HG02642 (cell line): ENCODE results near the gene C2CD4C.
"Not testable (repeated sequence)": the region's sequence is repeated elsewhere in the genome, so short reads cannot be mapped to it uniquely, and the experiment has no call there.

Experiments used
- ATAC-seq: cut with Tn5 transposase; IDR thresholded peaks from one replicate; pipeline ENCODE4 v1.9.1; 2021; ENCODE audit warnings: mild to moderate bottlenecking; ENCODE audit not compliant: unreplicated experiment, poor library complexity

C2CD4C gene

GRCh38 chr19:418761-419671 lies 10.1 kb upstream of the C2CD4C start:
- no peak for ATAC-seq

- no peak for ATAC-seq
These were observed 7.5 kb upstream of the C2CD4C start for GRCh38 chr19:416416-416815.

DNA sequence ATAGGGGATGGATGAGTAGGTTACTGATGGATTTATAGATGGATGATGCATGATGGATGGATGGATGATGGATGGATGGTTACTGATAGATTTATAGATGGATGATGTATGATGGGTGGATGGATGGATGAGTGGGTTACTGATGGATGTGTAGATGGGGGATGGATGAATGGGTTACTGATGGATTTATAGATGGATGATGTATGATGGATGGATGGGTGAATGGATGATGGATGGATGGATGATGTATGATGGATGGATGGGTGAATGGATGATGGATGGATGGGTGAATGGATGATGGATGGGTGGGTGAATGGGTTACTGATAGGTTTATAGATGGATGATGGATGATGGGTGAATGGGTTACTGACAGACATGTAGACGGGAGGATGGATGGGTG lies 6.3 kb upstream of the C2CD4C start:
- no peak for ATAC-seq

DNA sequence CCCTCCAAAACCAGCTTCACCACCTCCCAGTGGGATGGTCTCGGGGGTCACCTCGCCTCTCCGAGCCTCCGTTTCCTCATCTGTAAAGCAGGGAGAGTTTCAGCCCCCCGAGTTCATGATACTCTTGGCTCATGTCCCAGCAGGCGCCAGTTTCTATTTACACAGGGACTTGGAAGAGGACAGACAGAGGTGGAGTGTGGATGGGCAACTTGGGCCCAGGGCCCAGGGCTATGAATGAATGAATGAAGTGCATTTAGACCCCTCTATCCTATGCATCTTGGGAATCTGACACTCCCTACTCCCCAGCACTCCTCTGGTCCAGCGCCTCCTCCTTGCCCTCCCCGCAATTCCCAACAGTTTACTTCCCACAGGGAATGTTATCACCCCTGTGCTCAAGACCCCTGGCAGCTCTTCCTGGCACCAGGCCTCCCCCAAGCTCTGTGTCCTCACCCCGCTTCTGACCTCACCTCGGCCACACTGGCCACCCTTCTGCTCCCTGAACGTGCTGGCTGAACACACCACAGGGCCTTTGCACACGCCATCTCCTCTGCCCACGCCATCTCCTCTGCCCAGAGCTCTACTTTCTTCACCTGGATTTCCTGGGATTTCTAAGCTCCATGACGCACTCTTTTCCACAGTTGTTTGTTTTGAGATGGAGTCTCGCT lies 4.9 kb upstream of the C2CD4C start:
- ATAC-seq: no peak

- no peak for ATAC-seq
These were observed 3.7 kb upstream of the C2CD4C start for GRCh38 chr19:412356-413355.

- no peak for ATAC-seq
These were observed 2.9 kb upstream of the C2CD4C start for GRCh38 chr19:411723-412355.

DNA sequence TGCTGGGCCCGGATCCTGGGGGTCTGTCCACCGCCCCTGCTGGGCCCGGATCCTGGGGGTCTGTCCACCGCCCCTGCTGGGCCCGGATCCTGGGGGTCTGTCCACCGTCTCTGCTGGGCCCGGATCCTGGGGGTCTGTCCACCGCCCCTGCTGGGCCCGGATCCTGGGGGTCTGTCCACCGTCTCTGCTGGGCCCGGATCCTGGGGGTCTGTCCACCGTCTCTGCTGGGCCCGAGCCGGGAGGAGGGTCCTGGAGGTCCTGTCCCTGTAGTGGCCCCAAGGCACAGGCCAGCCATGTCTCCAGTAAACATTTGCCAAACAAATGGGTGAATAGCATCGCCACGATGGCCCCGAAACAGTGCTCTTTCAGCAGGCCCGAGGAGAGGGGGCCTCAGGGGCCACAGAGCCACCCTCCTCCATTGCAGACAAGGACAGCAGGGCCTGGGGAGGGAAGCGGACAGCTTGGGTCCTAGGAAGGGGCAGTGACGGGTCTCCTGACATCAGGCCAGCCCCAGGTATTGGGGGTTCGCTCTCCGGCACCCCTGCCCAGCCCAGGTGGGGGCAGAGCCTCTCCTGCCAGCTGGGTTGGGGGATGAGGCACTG lies 2.3 kb upstream of the C2CD4C start:
- ATAC-seq: not testable (repeated sequence)

- ATAC-seq: no peak
These were observed 1.4 kb upstream of the C2CD4C start for GRCh38 chr19:410243-410781.

DNA sequence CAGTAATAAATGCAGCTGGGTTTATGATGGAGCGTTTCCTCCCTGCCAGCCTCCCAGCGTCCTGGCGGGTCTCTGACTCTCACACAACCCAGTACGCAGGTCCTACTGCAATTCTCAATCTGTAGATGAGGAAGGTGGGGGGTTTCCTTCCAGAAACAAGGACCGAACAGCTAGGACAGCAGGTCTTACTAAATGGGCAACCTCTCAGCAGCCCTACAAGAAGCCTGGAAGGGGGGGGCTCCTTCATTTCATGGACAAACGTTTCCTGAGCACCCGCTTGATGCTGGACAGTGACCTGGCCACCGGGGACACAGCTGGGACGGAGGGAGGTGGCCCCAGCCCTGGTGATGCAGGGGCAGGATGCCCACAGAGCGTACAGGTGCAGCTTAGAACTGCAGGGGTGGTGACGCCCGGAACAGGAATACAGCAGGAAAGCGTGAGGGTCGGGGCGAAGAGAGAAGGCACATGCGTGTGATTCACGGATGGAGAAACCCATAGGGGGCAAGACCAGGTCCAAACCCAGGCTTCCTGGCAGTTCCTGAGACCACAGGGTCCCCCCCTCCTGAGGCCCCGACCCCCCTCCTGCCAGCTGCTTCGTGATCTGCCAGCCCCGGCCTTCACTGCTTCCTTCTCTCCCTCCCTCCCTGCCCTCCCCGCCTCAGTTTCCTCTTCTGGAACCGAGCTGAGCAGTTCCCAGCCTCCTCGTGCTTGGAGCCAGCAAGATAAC lies 732 bp upstream of the C2CD4C start:
- ATAC-seq: no peak

DNA sequence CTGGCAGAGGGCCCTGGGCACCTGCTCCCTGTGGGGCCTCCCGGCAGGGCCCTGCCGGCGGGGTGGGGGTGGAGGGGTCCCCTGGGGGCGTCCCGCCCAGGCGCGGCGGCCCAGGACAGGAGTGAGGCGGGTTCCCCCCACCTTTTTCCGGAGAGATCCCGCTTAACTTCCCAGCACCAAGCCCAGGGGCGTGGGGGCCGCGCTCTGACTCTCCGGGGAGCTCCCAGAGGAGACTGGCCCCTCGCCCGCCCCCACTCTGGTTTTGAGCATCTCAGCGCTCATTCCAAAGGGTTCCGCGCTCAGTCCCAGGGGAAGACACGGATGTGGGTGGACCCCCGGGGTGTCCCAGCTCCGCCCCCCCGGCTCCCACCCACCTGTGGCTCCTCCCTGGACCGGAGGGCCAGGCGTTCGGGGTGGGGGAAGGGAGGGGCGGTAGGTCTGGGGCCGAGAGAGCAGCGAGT lies 476 bp downstream of the C2CD4C start:
- no peak for ATAC-seq

DNA sequence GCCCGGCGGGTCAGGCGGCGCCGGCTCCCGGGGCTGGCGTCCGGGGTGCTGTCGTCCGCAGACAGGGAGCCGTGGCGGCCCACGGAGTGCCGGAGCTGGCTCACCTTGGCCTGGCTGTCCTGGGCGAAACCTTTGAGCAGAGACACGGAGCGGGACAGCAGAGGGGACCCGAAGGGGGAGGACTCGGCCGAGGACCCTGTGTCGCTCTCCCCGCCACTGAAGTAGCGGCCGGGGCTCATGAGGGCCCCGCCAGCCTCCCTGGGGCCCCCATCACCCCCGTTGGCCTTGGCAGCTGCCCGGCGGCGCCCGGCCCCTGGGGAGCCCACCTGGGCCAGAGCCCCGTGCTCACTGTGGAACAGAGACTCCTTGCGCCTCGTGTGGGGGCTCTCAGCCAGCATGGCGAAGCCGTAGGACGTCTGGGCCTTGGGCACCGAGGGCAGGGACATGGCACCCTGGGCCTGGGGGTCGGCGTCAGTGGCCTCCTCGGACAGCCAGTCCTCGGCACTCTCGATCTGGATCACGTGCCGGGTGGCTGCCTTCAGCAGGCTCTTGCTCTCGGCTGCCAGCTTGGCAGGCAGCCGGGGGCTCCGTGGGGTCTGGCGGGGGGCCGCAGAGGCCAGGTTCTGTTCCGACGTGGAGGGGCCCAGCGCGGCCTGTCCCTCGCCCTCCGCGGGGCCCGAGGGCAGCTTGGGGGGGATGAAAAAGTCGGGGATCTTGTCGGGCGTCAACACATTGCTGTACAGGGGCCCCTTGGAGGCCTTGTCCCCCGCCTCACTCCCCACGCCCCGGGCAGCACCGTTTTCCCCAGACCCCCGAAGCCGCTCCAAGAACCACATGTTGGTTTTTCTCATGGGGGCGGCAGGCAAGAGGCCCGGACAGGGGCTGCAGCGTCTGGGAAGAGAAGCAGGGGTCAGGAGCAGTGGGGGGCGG lies 1.2 kb downstream of the C2CD4C start:
- no peak for ATAC-seq

GRCh38 chr19:406971-407510 lies 1.9 kb downstream of the C2CD4C start:
- no peak for ATAC-seq

- ATAC-seq: no peak
These were observed 2.7 kb downstream of the C2CD4C start for GRCh38 chr19:406135-406781.

DNA sequence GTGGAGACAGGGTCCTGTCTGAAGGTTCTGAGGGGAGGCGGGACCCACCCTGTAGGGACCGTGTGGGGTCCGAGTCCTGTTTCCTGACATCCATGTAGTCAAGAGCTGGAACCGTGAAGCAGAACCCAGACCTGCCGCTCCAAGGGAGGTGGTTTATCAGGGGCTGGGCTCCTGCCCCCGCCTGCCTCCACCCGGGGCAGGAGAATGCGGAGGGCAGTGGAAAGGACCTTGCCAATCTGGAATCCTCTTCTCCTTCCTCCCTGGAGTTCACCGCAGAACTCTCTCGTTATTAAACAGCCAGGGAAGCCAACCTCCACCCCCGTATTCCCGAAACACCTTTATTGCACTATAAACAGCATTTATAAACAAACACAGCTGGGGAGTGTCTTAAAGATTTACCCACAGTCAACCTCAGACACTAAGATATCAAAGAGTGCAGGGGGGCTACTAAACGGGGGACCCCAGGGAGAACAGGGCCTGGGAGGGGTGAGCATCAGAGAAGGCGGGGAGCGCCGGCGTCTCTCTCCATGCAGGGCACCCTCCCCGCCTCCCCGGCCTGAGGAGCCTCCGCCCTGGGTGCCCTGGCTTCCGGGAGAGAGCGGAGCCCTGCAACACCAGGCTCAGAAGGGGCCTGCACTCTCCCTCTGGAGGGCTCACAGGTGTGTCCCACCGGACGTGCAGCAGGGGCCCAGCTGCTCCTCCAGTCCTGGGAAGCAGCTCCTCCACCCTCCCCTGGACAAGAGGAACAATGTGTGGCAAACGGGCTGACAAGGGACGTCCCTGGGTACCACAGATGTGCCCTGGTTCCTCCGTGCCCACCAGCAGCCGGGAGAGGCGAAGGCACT lies 3.6 kb downstream of the C2CD4C start:
- ATAC-seq: no peak

DNA sequence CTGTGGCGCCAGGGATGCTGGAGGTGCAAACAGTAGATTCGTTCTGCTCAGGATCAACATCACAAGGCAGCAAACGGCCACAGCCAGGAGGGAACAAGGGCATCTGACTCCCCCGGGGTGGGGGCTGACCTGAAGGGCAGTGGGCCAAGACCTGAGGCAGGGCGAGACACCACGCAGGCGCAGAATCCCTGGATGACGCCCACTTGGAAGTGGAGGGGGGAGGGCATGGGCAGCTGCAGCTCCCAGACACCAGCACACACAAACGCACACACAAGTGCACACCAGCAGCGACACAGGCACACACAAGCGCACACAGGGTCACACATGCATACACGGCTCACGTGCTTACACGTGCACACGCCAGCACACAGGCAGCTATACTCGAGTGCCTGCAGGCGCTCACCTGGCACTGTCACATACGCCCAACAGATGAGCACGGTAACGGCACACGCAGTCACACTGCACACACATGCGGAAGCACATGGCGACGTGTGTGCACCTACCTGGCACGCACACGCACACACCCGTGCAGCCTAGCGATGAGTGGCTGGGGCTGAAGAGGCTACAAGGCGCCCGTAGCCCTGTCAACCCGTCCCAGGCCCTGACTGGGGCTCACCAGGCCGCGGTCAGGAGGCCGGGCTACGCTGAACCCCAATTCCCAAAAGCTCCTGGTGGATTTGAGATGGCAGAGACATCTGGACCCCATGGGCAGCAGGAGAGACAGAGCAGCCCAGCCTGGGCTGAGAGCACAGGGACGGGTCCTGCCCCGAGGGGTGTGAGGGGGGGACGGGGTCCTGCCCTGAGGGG lies 5.5 kb downstream of the C2CD4C start:
- ATAC-seq: no peak
